ENCODE results near the gene GPR18. TPM values are rescaled to one million over a fixed set of nuclear protein-coding genes. Genes with fewer than 3 reads are reported as not detected.

Gene GPR18
- total and polyA plus RNA-seq, 2 of the 4 experiments (the other 2 are of a cell fraction) = not detected

- H3K27ac ChIP-seq (ENCODE audit: insufficient read depth, low read length) = no peak overlapping the region
- TF ChIP-seq CHD1 (IDR thresholded peaks at IDR 0.05; ENCODE audit: low read depth, low read length) (no peak), MAZ (IDR thresholded peaks at IDR 0.05; ENCODE audit: borderline replicate concordance, low read depth, low read length) (no peak), MAFK (IDR thresholded peaks at IDR 0.05; ENCODE audit: low read depth, low read length) (no peak), RFX5 (IDR thresholded peaks at IDR 0.05; ENCODE audit: low read depth, low read length) (no peak), RAD21 (IDR thresholded peaks at IDR 0.05; ENCODE audit: low read length) (no peak), USF2 (IDR thresholded peaks at IDR 0.05; ENCODE audit: low read depth, low read length) (no peak), CTCF (conservative IDR thresholded peaks at IDR 0.05; ENCODE audit: low read depth, low read length) (no peak), BHLHE40 (IDR thresholded peaks at IDR 0.05; ENCODE audit: low read depth, low read length) (no peak), SMC3 (IDR thresholded peaks at IDR 0.05; ENCODE audit: low read depth, low read length) (no peak), RCOR1 (IDR thresholded peaks at IDR 0.05; ENCODE audit: insufficient replicate concordance, low read length) (no peak), FOS (IDR thresholded peaks at IDR 0.05; ENCODE audit: low read depth, low read length) (no peak), POLR2A (IDR thresholded peaks at IDR 0.05; ENCODE audit: low read depth, low read length) (no peak), CEBPB (IDR thresholded peaks at IDR 0.05; ENCODE audit: low read depth, low read length) (no peak)
- TF ChIP-seq, protein P1, sequence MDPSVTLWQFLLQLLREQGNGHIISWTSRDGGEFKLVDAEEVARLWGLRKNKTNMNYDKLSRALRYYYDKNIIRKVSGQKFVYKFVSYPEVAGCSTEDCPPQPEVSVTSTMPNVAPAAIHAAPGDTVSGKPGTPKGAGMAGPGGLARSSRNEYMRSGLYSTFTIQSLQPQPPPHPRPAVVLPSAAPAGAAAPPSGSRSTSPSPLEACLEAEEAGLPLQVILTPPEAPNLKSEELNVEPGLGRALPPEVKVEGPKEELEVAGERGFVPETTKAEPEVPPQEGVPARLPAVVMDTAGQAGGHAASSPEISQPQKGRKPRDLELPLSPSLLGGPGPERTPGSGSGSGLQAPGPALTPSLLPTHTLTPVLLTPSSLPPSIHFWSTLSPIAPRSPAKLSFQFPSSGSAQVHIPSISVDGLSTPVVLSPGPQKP (IDR thresholded peaks at IDR 0.05; ENCODE audit: borderline replicate concordance, low read depth, low read length) = no peak
- peaks cover 49% of the 10 kb centered on the region for H4K20me1 ChIP-seq (ENCODE audit: insufficient read depth, low read length)
These were observed 36.5 kb downstream of the GPR18 start for GRCh38 chr13:99221567-99222239.

More at GRCh38 chr13:99221567-99222239, 36.5 kb downstream of the GPR18 start:
- no peak overlapping the region for H3K56ac ChIP-seq (ENCODE audit: extremely low read depth, insufficient read depth, low read length)
- H3K79me1 ChIP-seq (ENCODE audit: low read depth in 1 of 2, low read length in 2 of 2) = peaks cover 45 to 66% of the 10 kb centered on the region in 2 experiments
- no peak overlapping the region for H3K4ac ChIP-seq (ENCODE audit: low read depth, low read length)
- no peak overlapping the region for H2AK5ac ChIP-seq (ENCODE audit: low read depth, low read length)
- H2AFZ ChIP-seq (replicated peaks; ENCODE audit: low read length, poor library complexity) = no peak overlapping the region
- H3K14ac ChIP-seq (replicated peaks; ENCODE audit: low read depth, low read length) = no peak overlapping the region
- H3K18ac ChIP-seq (ENCODE audit: low read depth, low read length) = no peak overlapping the region
- no peak overlapping the region for H4K91ac ChIP-seq (ENCODE audit: insufficient read depth, low read depth, low read length)
- H3K4me1 ChIP-seq (ENCODE audit: control insufficient read depth, insufficient read depth, low read length) = peaks cover 6% of the 10 kb centered on the region; the same call in 1 of the 2 replicates
- no TSS peak for BruUV-seq (replicated peaks)
- H4K8ac ChIP-seq (ENCODE audit: low read depth in 2 of 2, low read length in 2 of 2) = no peak overlapping the region
- no peak overlapping the region for H3K4me3 ChIP-seq (ENCODE audit: insufficient read depth, low read depth, low read length)
- H3K9ac ChIP-seq (ENCODE audit: low read depth, low read length) = no peak overlapping the region
- H3K9me3 ChIP-seq (ENCODE audit: control insufficient read depth, insufficient read depth, low read length) = no peaks in the 10 kb centered on the region
- no peak overlapping the region for H3K23ac ChIP-seq (ENCODE audit: low read depth, low read length)
- no peak overlapping the region for H3K4me2 ChIP-seq (ENCODE audit: low read depth, low read length)
- 84% methylated on average over 3 of the region's 8 CpGs; no CpG with 5 or more reads in 1 of the 2 experiments for WGBS, 2 experiments (ENCODE audit: extremely low coverage in 2 of 2, insufficient read length in 1 of 2)
- no peak for ATAC-seq (ENCODE audit: low read depth)
- H2AK9ac ChIP-seq (replicated peaks; ENCODE audit: low read depth, low read length, poor library complexity) = no peak overlapping the region
- intact Hi-C loops (cut with micrococcal nuclease) (no loop called here), dilution Hi-C loops (cut with HindIII; ENCODE audit: low sequenced_read_pairs, unreplicated experiment) (no loop called here), in situ Hi-C loops (cut with MboI; ENCODE audit: low sequenced_read_pairs) (no loop called here)
- no peak overlapping the region for H2BK15ac ChIP-seq (ENCODE audit: low read depth, low read length)
- no peak overlapping the region for H2BK20ac ChIP-seq (ENCODE audit: low read depth, low read length)
- H2BK5ac ChIP-seq (ENCODE audit: low read depth, low read length, poor library complexity, severe bottlenecking) = no peak overlapping the region
- ChIA-PET POLR2A (ENCODE audit: unreplicated experiment) (no interaction called here), CTCF (no interaction called here)
- peaks cover 3% of the 10 kb centered on the region; the same call in 1 of the 2 replicates for H3K36me3 ChIP-seq (ENCODE audit: control insufficient read depth, insufficient read depth, low read length)
- no peak overlapping the region for H4K5ac ChIP-seq (ENCODE audit: low read depth, low read length)
- no peak overlapping the region for H2BK120ac ChIP-seq (ENCODE audit: low read depth, low read length)
- H3K27me3 ChIP-seq (ENCODE audit: control insufficient read depth, insufficient read depth, low read length) = no peaks in the 10 kb centered on the region
- H3K9me1 ChIP-seq (ENCODE audit: insufficient read depth, low read length) = peaks cover 14% of the 10 kb centered on the region
- DNase-seq = no peak

All from IMR-90 (cell line).